CD4-positive, alpha-beta T cell (primary cell): ENCODE measurements around the gene PHAF1. TPM values are rescaled to one million over a fixed set of nuclear protein-coding genes. Genes with fewer than 3 reads are reported as not detected.

Experiments
- ATAC-seq: fragments of 200-7000 bp; cut with Tn5 transposase; one replicate; pipeline ENCODE4 v1.10.0; 2022; ENCODE audit warnings: mild to moderate bottlenecking; ENCODE audit not compliant: poor library complexity
- CTCF ChIA-PET: fragments of 350-600 bp; sonication (Branson Sonifier 250); formaldehyde crosslinking; loops from one replicate; lab custom pipeline; 2021; ENCODE audit warnings: antibody characterized with exemption, inconsistent platforms; lab: Charles Lee
- POLR2A ChIA-PET: fragments of 350-600 bp; sonication (Branson Sonifier 250); formaldehyde crosslinking; loops from one replicate; lab custom pipeline; 2021; ENCODE audit warnings: antibody characterized with exemption, inconsistent platforms; lab: Charles Lee
- DNase-seq, 14 experiments: peaks; one replicate each; pipeline ENCODE4 v3.0.0-alpha.2; 2013 to 2020; ENCODE audit warnings: mixed read lengths in 2 of 14
- H3K27ac ChIP-seq, 2 donors: one replicate each; pipeline versions ENCODE4 v1.5.1 to v1.7.0; 2013; ENCODE audit warnings: low read length in 2 of 2, low read depth in 1 of 2, mild to moderate bottlenecking in 1 of 2
- H3K27me3 ChIP-seq, 2 experiments: 1 replicate in 1 of 2; 2 replicates in 1 of 2; pipeline versions ENCODE4 v1.6.1 to v1.7.0; 2013; ENCODE audit warnings: low read length in 2 of 2, control low read depth in 1 of 2, mild to moderate bottlenecking in 1 of 2, moderate library complexity in 1 of 2; ENCODE audit not compliant: insufficient read depth in 2 of 2, control insufficient read depth in 1 of 2
- H3K36me3 ChIP-seq: one replicate; pipeline ENCODE4 v1.6.1; 2013; ENCODE audit warnings: low read length, control low read depth; ENCODE audit not compliant: insufficient read depth
- H3K4me1 ChIP-seq: one replicate; pipeline ENCODE4 v1.6.1; 2013; ENCODE audit warnings: low read length, control low read depth; ENCODE audit not compliant: insufficient read depth
- H3K4me3 ChIP-seq: one replicate; pipeline ENCODE4 v1.5.1; 2013; ENCODE audit warnings: mild to moderate bottlenecking, low read length, moderate library complexity
- H3K9me3 ChIP-seq, 2 experiments: 1 replicate in 1 of 2; 2 replicates in 1 of 2; pipeline versions ENCODE4 v1.6.1 to v1.7.0; 2013; ENCODE audit warnings: low read length in 2 of 2, mild to moderate bottlenecking in 2 of 2, control low read depth in 1 of 2, moderate library complexity in 1 of 2; ENCODE audit not compliant: control insufficient read depth in 1 of 2, insufficient read depth in 1 of 2
- H3K27ac Mint-ChIP-seq: one replicate; pipeline ENCODE4 v1.8.0; 2020; ENCODE audit warnings: mixed read lengths
- H3K27me3 Mint-ChIP-seq: one replicate; pipeline ENCODE4 v1.8.0; 2021; ENCODE audit warnings: mixed read lengths
- H3K36me3 Mint-ChIP-seq: one replicate; pipeline ENCODE4 v1.8.0; 2021; ENCODE audit warnings: low read depth, mixed read lengths
- H3K4me1 Mint-ChIP-seq: one replicate; pipeline ENCODE4 v1.8.0; 2021; ENCODE audit warnings: low read depth, mixed read lengths
- H3K4me3 Mint-ChIP-seq: one replicate; pipeline ENCODE4 v1.8.0; 2020; ENCODE audit warnings: mild to moderate bottlenecking, mixed read lengths
- H3K9me3 Mint-ChIP-seq: one replicate; pipeline ENCODE4 v1.8.0; 2020; ENCODE audit warnings: mixed read lengths
- CTCF ChIP-seq: fragments of 200-600 bp; IDR thresholded peaks from one replicate; pipeline ENCODE4 v1.8.0; 2022; ENCODE audit warnings: antibody characterized with exemption, mild to moderate bottlenecking
- intact Hi-C, 2 experiments: fragments of 100-400 bp; cut with DNase I in 1 of 2; cut with micrococcal nuclease in 1 of 2; formaldehyde crosslinking; loops; one replicate each; pipeline versions ENCODE4 v1.15.1 to v1.9.0; 2023 to 2025; cut with DNase I, micrococcal nuclease
- total RNA-seq, 174 experiments: library from RNA in 2 of 174; stranded (reverse) in 2 of 174; gene quantifications; one replicate each; pipeline ENCODE4 v1.2.3 and lab custom pipeline; 2021 to 2026

Gene PHAF1
- total RNA-seq, 2 experiments from 2014 or later: 10.6 to 10.8 TPM

DNA sequence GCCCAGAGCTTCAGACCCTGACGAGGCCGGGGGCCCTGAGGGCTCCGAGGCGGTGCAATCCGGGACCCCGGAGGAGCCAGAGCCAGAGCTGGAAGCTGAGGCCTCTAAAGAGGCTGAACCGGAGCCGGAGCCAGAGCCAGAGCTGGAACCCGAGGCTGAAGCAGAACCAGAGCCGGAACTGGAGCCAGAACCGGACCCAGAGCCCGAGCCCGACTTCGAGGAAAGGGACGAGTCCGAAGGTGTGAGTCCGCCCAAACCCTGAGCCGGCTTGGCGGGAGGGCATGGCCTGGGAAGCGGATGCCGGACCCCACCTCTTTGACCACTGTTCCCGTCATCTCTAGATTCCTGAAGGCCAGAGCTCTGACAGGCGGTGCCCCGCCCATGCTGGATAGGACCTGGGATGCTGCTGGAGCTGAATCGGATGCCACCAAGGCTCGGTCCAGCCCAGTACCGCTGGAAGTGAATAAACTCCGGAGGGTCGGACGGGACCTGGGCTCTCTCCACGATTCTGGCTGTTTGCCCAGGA, 65.0 kb downstream of the PHAF1 start:
- Mint-ChIP-seq H3K4me3 (no peak overlapping the region), H3K27ac (no peak overlapping the region), H3K36me3 (no peaks in the 10 kb centered on the region), H3K9me3 (no peaks in the 10 kb centered on the region), H3K4me1 (peaks cover 47% of the 10 kb centered on the region), H3K27me3 (peaks cover 74% of the 10 kb centered on the region)
- DNase-seq: no peak
- H3K9me3 ChIP-seq: no peaks in the 10 kb centered on the region
- intact Hi-C loops: no loop called here
- H3K4me3 ChIP-seq: peak overlapping the region; percentile 53
- H3K36me3 ChIP-seq: no peaks in the 10 kb centered on the region
- TF ChIP-seq CTCF: no peak
- peaks cover 27 to 41% of the 10 kb centered on the region in 2 experiments for H3K27me3 ChIP-seq
- ChIA-PET CTCF (interaction anchor here (1.0 to 4.2 kb wide), 3 partner anchors 10 to 19 kb away, joined by 4 to 17 read pairs (median 15); partner anchors contain the start of genes FBXL8 and TRADD), POLR2A (interaction anchor here (1.1 to 5.7 kb wide), 3 partner anchors 12 to 161 kb away, joined by 3 to 44 read pairs (median 16); partner anchors contain the start of genes FBXL8 and TRADD)
- no peak overlapping the region for H3K27ac ChIP-seq
- H3K4me1 ChIP-seq: peaks cover 54% of the 10 kb centered on the region
- no peak for ATAC-seq

GRCh38 chr16:67176662-67177061, 66.9 kb downstream of the PHAF1 start:
- Mint-ChIP-seq H3K9me3 (no peaks in the 10 kb centered on the region), H3K4me1 (peaks cover 32% of the 10 kb centered on the region), H3K4me3 (peak overlapping the region; percentile 17), H3K27me3 (peaks cover 58% of the 10 kb centered on the region), H3K27ac (no peak overlapping the region), H3K36me3 (no peaks in the 10 kb centered on the region)
- H3K4me1 ChIP-seq: peaks cover 42% of the 10 kb centered on the region
- H3K4me3 ChIP-seq: no peak overlapping the region
- H3K27me3 ChIP-seq: peaks cover 11 to 28% of the 10 kb centered on the region in 2 experiments
- ChIA-PET CTCF (interaction anchor here (1.1 to 4.2 kb wide), 3 partner anchors 9 to 21 kb away, joined by 7 to 17 read pairs (median 15); partner anchors contain the start of genes FBXL8 and TRADD), POLR2A (interaction anchor here (5.7 kb wide), 1 partner anchor 17 kb away, joined by 44 read pairs; the partner anchor contains the start of genes FBXL8 and TRADD)
- no peak overlapping the region for H3K27ac ChIP-seq
- intact Hi-C loops: no loop called here
- ATAC-seq (no peak), DNase-seq (no peak)
- no peaks in the 10 kb centered on the region for H3K36me3 ChIP-seq
- TF ChIP-seq CTCF: no peak
- H3K9me3 ChIP-seq: no peaks in the 10 kb centered on the region

DNA sequence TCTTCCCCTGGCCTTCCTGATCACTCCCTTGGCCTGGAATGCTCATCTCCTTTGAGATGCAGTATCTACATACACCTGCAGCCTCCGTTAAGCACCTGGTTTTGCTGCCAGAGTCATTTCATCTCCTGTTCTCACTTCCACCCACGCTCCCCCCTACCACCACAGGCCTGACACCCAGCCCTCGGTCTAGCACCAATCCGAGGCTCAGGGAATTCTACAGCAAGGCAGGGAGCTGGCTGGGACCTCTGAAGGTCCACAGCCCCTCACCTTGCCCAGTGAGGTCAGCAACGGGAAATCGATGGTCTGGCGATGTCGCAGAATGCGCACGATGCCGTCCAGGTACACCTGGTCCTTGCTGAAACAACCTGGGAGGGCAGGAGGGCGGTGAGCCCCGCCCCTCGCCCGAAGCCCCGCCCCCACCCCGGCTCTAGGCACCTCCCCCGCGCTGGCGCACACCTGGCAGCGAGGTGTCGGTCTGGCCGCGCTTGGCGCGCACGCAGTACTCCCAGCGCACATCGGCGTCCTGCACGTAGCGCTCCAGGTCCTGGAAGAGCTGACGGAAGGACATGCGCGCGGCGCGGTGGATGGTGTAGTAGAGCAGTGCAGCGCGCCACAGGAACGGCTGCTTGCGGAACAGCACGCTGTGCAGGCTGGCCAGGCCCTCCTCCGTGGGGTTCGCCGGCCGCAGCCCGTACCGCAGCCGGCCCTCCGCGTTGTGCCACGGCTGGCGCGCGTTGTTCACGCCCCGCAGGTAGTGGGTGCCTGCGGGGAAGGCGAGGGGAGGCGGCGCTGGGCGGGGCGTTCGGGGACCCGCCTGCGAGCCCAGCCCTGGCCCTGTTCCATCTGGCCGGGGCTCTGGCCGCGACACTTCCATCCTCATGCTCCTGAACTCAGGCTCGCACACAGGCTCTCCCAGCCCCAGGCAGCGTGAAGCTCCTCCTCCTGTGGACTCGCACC, 68.3 kb downstream of the PHAF1 start:
- no peak overlapping the region for H3K27ac ChIP-seq
- peak overlapping the region; percentile 37 for H3K4me3 ChIP-seq
- CTCF ChIA-PET: interaction anchor here (4.2 kb wide), 1 partner anchor 23 kb away, joined by 17 read pairs; no protein-coding TSS in a partner anchor
- no peak for TF ChIP-seq CTCF
- peaks cover 43% of the 10 kb centered on the region for H3K4me1 ChIP-seq
- Mint-ChIP-seq H3K9me3 (no peaks in the 10 kb centered on the region), H3K36me3 (no peaks in the 10 kb centered on the region), H3K27ac (no peak overlapping the region), H3K4me1 (peaks cover 27% of the 10 kb centered on the region), H3K27me3 (peaks cover 44% of the 10 kb centered on the region), H3K4me3 (peak overlapping the region; percentile 55)
- intact Hi-C loops: no loop called here
- ATAC-seq (peak; percentile 80), DNase-seq (peak in 13 of 14 experiments; percentile 29 to 89 (median 57))
- no peaks in the 10 kb centered on the region for H3K9me3 ChIP-seq
- POLR2A ChIA-PET: interaction anchor here (5.7 kb wide), 1 partner anchor 19 kb away, joined by 44 read pairs; the partner anchor contains the start of genes FBXL8 and TRADD
- no peaks in the 10 kb centered on the region for H3K36me3 ChIP-seq
- H3K27me3 ChIP-seq: peaks cover 5 to 26% of the 10 kb centered on the region in 2 experiments
